Caco-2 (cell line): ENCODE measurements around the gene LPCAT3. TPM values are rescaled to one million over a fixed set of nuclear protein-coding genes. Genes with fewer than 3 reads are reported as not detected.

Experiments
- BruUV-seq: library from RNA; stranded (reverse); fragments of 400-500 nt; replicated peaks from 2 replicates; lab custom pipeline; 2021; lab: Mats Ljungman, UMichigan
- CTCF ChIA-PET: fragments of 300-600 bp; sonication (Branson Sonifier 250); formaldehyde crosslinking; loops from one replicate; lab custom pipeline; 2022; ENCODE audit warnings: antibody characterized with exemption; lab: Charles Lee
- POLR2A ChIA-PET: fragments of 300-600 bp; sonication (Branson Sonifier 250); formaldehyde crosslinking; loops from one replicate; lab custom pipeline; 2022; ENCODE audit warnings: antibody characterized with exemption; lab: Charles Lee
- DNase-seq, 2 experiments: peaks; one replicate each; pipeline versions ENCODE4 v3.0.0 to v3.0.0-alpha.2; 2020 to 2022
- H3K27me3 ChIP-seq: replicated peaks from 2 replicates; pipeline ENCODE4 v1.6.0; 2011; ENCODE audit warnings: low read length; ENCODE audit not compliant: control insufficient read depth, insufficient read depth
- H3K36me3 ChIP-seq: 2 replicates; pipeline ENCODE4 v1.5.1; 2011; ENCODE audit warnings: low read length; ENCODE audit not compliant: control insufficient read depth, insufficient read depth
- H3K4me1 ChIP-seq: fragments of 250-450 bp; sonication (Bioruptor Pico); 2 replicates; pipeline ENCODE4 v1.5.1; 2020; ENCODE audit warnings: mild to moderate bottlenecking
- H3K4me3 ChIP-seq: 2 replicates; pipeline ENCODE4 v1.5.1; 2011; ENCODE audit warnings: low read depth, mild to moderate bottlenecking, control low read depth, low read length
- H3K9me3 ChIP-seq: fragments of 250-450 bp; sonication (Bioruptor Pico); 2 replicates; pipeline ENCODE4 v1.5.1; 2020; ENCODE audit warnings: mild to moderate bottlenecking, moderate library complexity
- H3K27ac Mint-ChIP-seq: one replicate; pipeline ENCODE4 v1.8.0; 2022; ENCODE audit warnings: mixed read lengths; ENCODE audit not compliant: unreplicated experiment
- H3K27me3 Mint-ChIP-seq: one replicate; pipeline ENCODE4 v1.8.0; 2022; ENCODE audit warnings: mixed read lengths; ENCODE audit not compliant: insufficient read depth, unreplicated experiment
- H3K36me3 Mint-ChIP-seq: one replicate; pipeline ENCODE4 v1.8.0; 2022; ENCODE audit warnings: mild to moderate bottlenecking, mixed read lengths; ENCODE audit not compliant: insufficient read depth, unreplicated experiment
- H3K4me1 Mint-ChIP-seq: one replicate; pipeline ENCODE4 v1.8.0; 2022; ENCODE audit warnings: low read depth, mixed read lengths; ENCODE audit not compliant: unreplicated experiment
- H3K4me3 Mint-ChIP-seq: one replicate; pipeline ENCODE4 v1.8.0; 2022; ENCODE audit warnings: mild to moderate bottlenecking, moderate library complexity, mixed read lengths; ENCODE audit not compliant: unreplicated experiment
- H3K9me3 Mint-ChIP-seq: one replicate; pipeline ENCODE4 v1.8.0; 2022; ENCODE audit warnings: mixed read lengths; ENCODE audit not compliant: unreplicated experiment
- CTCF ChIP-seq, 2 experiments: fragments of 200-600 bp in 1 of 2; IDR thresholded peaks; 1 replicate in 1 of 2; 2 replicates in 1 of 2; pipeline versions ENCODE4 v1.5.1 to v1.8.0; 2011 to 2022; ENCODE audit warnings: antibody characterized with exemption in 1 of 2, control low read depth in 1 of 2, inconsistent platforms in 1 of 2, low read depth in 1 of 2, low read length in 1 of 2, mild to moderate bottlenecking in 1 of 2, moderate library complexity in 1 of 2; ENCODE audit not compliant: insufficient read depth in 1 of 2, severe bottlenecking in 1 of 2, unreplicated experiment in 1 of 2
- intact Hi-C: fragments of 100-400 bp; cut with micrococcal nuclease; formaldehyde crosslinking; loops from one replicate; pipeline ENCODE4 v1.10.0; 2022; ENCODE audit not compliant: unreplicated experiment
- microRNA-seq: library from miRNA; unstranded; fragments of <30 nt; microRNA quantifications from one replicate; pipeline ENCODE4 v1.2.0, GENCODE V29; 2022
- total RNA-seq: library from RNA; stranded (reverse); gene quantifications from 2 replicates; pipeline ENCODE4 v1.2.3, GENCODE V29; 2022

LPCAT3 gene
- total RNA-seq, 1 experiment from 2014 or later: 142 TPM

DNA sequence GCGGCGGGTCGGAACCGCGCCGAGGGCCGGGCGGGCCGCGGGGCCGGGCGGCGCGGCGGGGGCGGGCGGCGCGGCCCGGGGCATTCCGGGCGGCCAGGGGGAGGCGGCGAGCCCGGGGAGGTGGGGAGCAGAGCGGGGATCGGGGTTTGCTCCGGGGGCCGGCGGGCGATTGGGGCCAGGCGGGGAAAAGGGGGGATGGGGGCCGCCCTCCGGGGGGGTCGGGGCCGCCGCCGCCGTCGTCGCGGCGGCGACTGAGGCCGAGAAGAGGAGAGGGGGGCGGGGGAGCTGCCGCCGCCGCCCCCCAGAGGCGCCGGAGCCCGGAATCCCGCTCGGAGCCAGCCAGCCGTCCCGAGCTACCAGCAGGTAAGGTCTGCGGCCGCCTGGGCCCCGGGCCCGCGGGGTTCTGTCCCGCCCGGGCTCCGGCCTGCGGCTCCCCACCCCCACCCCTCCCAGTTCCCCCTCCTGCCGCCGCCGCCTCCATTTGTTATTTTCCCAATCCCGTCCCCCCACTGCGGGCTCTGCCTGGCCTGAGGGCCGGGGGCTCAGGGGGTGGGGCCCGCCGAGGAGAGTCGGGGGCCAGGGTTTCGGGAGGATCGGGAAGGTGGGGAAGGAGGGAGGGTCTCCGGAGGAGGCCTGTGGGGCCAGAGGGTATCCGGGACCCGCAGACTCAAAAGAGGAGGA is 90.1 kb downstream of the LPCAT3 start:
- peak overlapping the region; percentile 85 for H3K4me3 Mint-ChIP-seq
- BruUV-seq: no TSS peak
- H3K9me3 Mint-ChIP-seq: no peaks in the 10 kb centered on the region
- H3K36me3 ChIP-seq: peaks cover 2% of the 10 kb centered on the region; the same call in 1 of the 2 replicates
- no peak for TF ChIP-seq CTCF (IDR thresholded peaks at IDR 0.05; ENCODE audit: insufficient read depth in 1 of 2, low read depth in 1 of 2, low read length in 1 of 2, severe bottlenecking in 1 of 2, unreplicated experiment in 1 of 2)
- intact Hi-C loops: no loop called here
- ChIA-PET POLR2A (interaction anchor here (2.0 kb wide), 3 partner anchors 10 to 18 kb away, joined by 5 to 18 read pairs (median 14); partner anchors contain the start of gene C12orf57), CTCF (interaction anchor here (0.6 to 5.7 kb wide), 4 partner anchors 10 to 168 kb away, joined by 4 to 56 read pairs (median 5); no protein-coding TSS in a partner anchor)
- H3K36me3 Mint-ChIP-seq: peaks cover 27% of the 10 kb centered on the region
- H3K27me3 Mint-ChIP-seq: no peaks in the 10 kb centered on the region
- H3K27ac Mint-ChIP-seq: peak overlapping the region; percentile 76
- H3K4me1 Mint-ChIP-seq: peaks cover 66% of the 10 kb centered on the region
- H3K27me3 ChIP-seq: no peaks in the 10 kb centered on the region
- no peaks in the 10 kb centered on the region for H3K9me3 ChIP-seq
- peak overlapping the region; percentile 91 for H3K4me3 ChIP-seq
- DNase-seq: peak in 1 of 2 experiments; percentile 51
- peaks cover 43% of the 10 kb centered on the region for H3K4me1 ChIP-seq

DNA sequence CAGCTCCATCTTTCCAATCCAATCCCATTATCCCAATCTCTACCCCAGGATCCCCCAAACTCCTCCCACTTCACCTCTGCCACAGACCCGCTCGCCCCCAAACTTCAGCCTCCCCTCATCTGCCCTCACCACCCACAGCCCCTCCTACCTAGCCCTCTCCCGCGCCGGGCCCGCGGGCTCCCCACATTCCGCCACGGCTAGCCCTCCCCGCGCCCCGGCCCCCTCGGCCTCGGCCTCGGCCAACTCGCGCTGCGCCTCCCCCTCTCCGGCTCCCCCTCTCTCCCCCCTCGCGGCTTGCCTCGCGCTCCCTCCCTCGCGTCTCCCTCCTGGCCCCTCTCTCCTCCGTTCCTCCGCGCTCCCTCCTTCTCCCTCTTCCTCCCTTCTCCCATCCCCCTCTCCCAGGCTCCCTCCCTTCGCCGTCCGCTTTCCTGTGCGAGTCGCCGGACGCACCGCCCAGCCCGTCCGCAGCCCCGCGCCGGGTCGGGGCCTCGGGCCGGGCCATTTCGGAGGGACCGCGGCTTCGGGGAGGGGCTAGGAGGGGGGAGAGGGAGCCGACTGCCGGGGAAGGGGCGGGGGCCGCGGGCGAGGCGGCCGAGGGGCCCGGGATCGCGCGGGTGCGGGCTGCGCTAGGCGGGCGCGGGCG is 90.8 kb downstream of the LPCAT3 start, which contains the start of gene ATN1:
Gene ATN1 (plus strand): TSS at position 581 of the 643 bp plus-strand sequence. CDS start 6,043 bp downstream, outside the sequence.
- H3K9me3 ChIP-seq: no peaks in the 10 kb centered on the region
- H3K4me3 ChIP-seq: peak within 1 kb of the TSS; percentile 91
- peak; percentile 85 to 87 for DNase-seq
- peaks cover 2% of the 10 kb centered on the region; the same call in 1 of the 2 replicates for H3K36me3 ChIP-seq
- ChIA-PET POLR2A (interaction anchor here (0.6 to 2.9 kb wide), 7 partner anchors 10 to 135 kb away, joined by 3 to 22 read pairs (median 12); partner anchors contain the start of genes C12orf57 and RNU7-1), CTCF (interaction anchor here (0.6 to 5.7 kb wide), 3 partner anchors 11 to 60 kb away, joined by 4 to 56 read pairs (median 8); partner anchors contain the start of gene SPSB2)
- TF ChIP-seq CTCF (IDR thresholded peaks at IDR 0.05; ENCODE audit: insufficient read depth in 1 of 2, low read depth in 1 of 2, low read length in 1 of 2, severe bottlenecking in 1 of 2, unreplicated experiment in 1 of 2): no peak
- Mint-ChIP-seq H3K36me3 (peaks cover 22% of the 10 kb centered on the region), H3K9me3 (no peaks in the 10 kb centered on the region), H3K27ac (peak within 1 kb of the TSS; percentile 76), H3K4me1 (peaks cover 66% of the 10 kb centered on the region), H3K4me3 (peak within 1 kb of the TSS; percentile 85), H3K27me3 (no peaks in the 10 kb centered on the region)
- intact Hi-C loops: no loop called here
- no TSS peak for BruUV-seq
- H3K4me1 ChIP-seq: peaks cover 43% of the 10 kb centered on the region
- no peaks in the 10 kb centered on the region for H3K27me3 ChIP-seq

Small RNAs within 50 kb of the gene (microRNA-seq; reads per million reads assigned to microRNA genes)
- 1,972 reads per million, percentile 92 among the genes with 10 or more reads in this experiment for gene MIR141
- 47,568 reads per million, percentile 99 among the genes with 10 or more reads in this experiment for gene MIR200C

Other genes with a start within 250 kb of the LPCAT3 start
- 1.9 and 3.2 TPM in 2 replicates for gene LAG3, start 246.0 kb downstream of the LPCAT3 start, total RNA-seq
- gene CD4, start 228.9 kb downstream of the LPCAT3 start, total RNA-seq: not detected in 2 replicates
- 0.81 and 1.2 TPM in 2 replicates for gene GPR162, start 196.7 kb downstream of the LPCAT3 start, total RNA-seq
- 25.1 and 25.6 TPM in 2 replicates for gene P3H3, start 190.1 kb downstream of the LPCAT3 start, total RNA-seq
- 3.9 and 5.1 TPM in 2 replicates for gene GNB3, start 177.6 kb downstream of the LPCAT3 start, total RNA-seq
- 147 and 152 TPM in 2 replicates for gene CDCA3, start 167.2 kb downstream of the LPCAT3 start, total RNA-seq
- 226 and 230 TPM in 2 replicates for gene USP5, start 166.3 kb downstream of the LPCAT3 start, total RNA-seq
- gene TPI1, start 150.9 kb downstream of the LPCAT3 start, total RNA-seq: 1,141 and 1,254 TPM in 2 replicates
- gene SPSB2, start 145.2 kb downstream of the LPCAT3 start, total RNA-seq: 23.7 and 24.7 TPM in 2 replicates
- 7.8 and 8.6 TPM in 2 replicates for gene LRRC23, start 113.7 kb downstream of the LPCAT3 start, total RNA-seq
- gene ENO2, start 103.9 kb downstream of the LPCAT3 start, total RNA-seq: 23.2 and 25.3 TPM in 2 replicates
- gene ATN1, start 90.5 kb downstream of the LPCAT3 start, total RNA-seq: 126 TPM in 2 replicates
- not detected in 2 replicates for gene RNU7-1, start 74.7 kb downstream of the LPCAT3 start, total RNA-seq
- gene C12orf57, start 74.5 kb downstream of the LPCAT3 start, total RNA-seq: 111 TPM in 2 replicates
- 43.9 and 54.8 TPM in 2 replicates for gene PTPN6, start 67.1 kb downstream of the LPCAT3 start, total RNA-seq
- 411 and 479 TPM in 2 replicates for gene PHB2, start 47.8 kb downstream of the LPCAT3 start, total RNA-seq
- 149 and 161 TPM in 2 replicates for gene EMG1, start 47.6 kb downstream of the LPCAT3 start, total RNA-seq
- gene C1S, start 42.2 kb upstream of the LPCAT3 start, total RNA-seq: 5.3 and 6.1 TPM in 2 replicates
- 3.9 and 4.2 TPM in 2 replicates for gene C1R, start 74.0 kb upstream of the LPCAT3 start, total RNA-seq
- 38.7 and 40.2 TPM in 2 replicates for gene C1RL, start 90.7 kb upstream of the LPCAT3 start, total RNA-seq
- gene RBP5, start 110.4 kb upstream of the LPCAT3 start, total RNA-seq: 0.86 and 1.8 TPM in 2 replicates
- 40.2 and 44.3 TPM in 2 replicates for gene CLSTN3, start 111.9 kb upstream of the LPCAT3 start, total RNA-seq
- gene PEX5, start 171.2 kb upstream of the LPCAT3 start, total RNA-seq: 74.5 and 82.7 TPM in 2 replicates